Skin epidermis (tissue), 12 donors: ENCODE results near the gene PPME1.
"Not testable (repeated sequence)": the region's sequence is repeated elsewhere in the genome, so short reads cannot be mapped to it uniquely, and the experiment has no call there.

Source experiments
- H3K27ac ChIP-seq, 21 experiments: fragments of 200-600 bp; sonication (generic) in 11 of 21; one replicate each; pipeline ENCODE4 v1.5.0; 2020; ENCODE audit warnings: mild to moderate bottlenecking in 3 of 21, inconsistent platforms in 2 of 21, moderate library complexity in 2 of 21
- H3K4me3 ChIP-seq, 7 experiments: fragments of 200-600 bp; sonication (generic) in 2 of 7; one replicate each; pipeline ENCODE4 v1.5.0; 2020; ENCODE audit warnings: inconsistent platforms in 2 of 7, mild to moderate bottlenecking in 2 of 7, moderate library complexity in 1 of 7

The PPME1 gene, protein sequence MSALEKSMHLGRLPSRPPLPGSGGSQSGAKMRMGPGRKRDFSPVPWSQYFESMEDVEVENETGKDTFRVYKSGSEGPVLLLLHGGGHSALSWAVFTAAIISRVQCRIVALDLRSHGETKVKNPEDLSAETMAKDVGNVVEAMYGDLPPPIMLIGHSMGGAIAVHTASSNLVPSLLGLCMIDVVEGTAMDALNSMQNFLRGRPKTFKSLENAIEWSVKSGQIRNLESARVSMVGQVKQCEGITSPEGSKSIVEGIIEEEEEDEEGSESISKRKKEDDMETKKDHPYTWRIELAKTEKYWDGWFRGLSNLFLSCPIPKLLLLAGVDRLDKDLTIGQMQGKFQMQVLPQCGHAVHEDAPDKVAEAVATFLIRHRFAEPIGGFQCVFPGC

DNA sequence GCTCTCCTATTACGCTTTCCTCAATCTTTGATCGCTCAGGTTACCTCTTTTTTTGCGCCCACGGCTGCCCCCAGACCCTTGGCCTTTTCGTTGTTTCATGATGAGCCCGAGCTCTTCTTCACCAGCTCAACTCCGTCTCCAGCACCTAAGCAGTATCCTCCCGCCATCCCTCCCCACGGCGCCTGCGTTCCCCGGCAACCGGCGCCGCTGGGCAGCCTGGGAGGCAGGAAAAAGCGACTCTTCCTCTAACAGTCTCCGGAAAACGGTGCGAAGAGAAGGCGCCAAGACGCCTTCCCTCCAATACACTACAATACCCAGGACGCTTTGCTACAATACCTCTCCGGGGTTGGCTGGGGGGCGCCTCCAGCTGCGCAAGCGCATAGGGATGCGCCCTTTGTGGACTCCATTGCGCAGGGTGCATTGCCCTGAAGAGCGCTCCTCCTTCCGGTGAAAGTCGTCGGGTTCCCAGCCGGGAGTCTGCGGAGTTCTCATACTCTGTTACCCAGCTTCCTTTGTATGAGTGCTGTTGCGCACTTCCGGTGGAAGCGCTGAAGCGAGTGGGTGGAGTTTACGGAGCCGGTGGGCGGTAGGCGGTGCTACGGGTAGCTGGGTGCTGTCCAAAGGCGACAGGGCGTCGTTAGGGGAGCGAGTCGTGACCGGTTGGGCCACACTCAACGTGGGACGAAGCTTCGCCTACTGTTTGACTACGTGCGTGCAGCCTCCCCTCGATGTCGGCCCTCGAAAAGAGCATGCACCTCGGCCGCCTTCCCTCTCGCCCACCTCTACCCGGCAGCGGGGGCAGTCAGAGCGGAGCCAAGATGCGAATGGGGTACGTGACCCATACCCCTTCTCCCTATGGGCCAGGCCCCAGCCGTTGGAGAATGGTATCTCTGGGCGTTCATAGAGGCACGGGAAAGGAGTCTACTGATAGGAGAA lies at the start of gene PPME1, which contains the start of gene C2CD3:
Gene PPME1 (plus strand): TSS at position 596 of the 936 bp plus-strand sequence. CDS start 133 bp downstream, at position 729.
Gene C2CD3 (minus strand): TSS at position 309 of the 936 bp plus-strand sequence. CDS start 210 bp downstream, at position 99.
- Histone ChIP-seq H3K4me3 (peak within 1 kb of the TSS; percentile 60 to 76 (median 70)), H3K27ac (peak within 1 kb of the TSS; percentile 64 to 95 (median 89))

DNA sequence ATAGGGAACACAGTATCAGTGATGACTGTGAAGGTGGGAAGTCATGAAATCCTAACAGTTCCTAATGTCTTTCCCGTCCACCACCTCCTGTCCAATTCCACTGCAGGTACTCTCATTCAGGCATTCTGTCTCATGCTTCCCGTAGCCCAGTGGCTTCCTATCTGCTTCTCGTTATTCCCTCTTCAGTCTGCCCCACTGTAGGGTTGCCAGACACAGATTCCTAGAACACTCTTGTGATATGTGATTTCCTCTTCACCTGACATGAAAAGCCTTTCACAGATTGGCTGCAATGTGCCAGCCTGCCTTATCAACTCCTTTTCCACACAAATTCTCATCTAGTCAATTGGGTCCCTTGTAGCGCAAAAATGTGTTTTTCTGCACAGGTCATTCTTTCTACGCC lies 49.3 kb upstream of the PPME1 start:
- Histone ChIP-seq H3K27ac (no peak overlapping the region), H3K4me3 (no peak overlapping the region)

DNA sequence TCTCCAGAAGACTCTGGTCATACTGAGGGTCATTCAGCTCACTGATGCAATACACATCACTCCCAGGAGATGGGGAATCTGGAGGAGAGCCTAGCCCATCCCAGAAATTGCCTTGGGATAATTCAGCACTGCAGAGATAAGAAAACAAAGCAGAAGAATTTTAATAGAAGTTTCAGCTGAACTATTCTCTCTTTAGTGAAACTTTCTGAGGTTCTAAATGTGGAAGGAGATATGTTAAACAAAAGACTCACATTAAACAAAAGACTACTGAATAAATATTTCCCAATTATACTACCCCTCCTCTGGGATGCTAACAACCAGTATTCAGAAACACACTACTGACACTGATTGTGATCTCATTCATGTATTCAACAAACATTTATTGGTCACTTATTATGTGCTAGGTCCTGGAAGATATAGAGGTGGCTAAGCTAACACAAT lies 48.1 kb upstream of the PPME1 start:
- H3K4me3 ChIP-seq, result no peak overlapping the region

DNA sequence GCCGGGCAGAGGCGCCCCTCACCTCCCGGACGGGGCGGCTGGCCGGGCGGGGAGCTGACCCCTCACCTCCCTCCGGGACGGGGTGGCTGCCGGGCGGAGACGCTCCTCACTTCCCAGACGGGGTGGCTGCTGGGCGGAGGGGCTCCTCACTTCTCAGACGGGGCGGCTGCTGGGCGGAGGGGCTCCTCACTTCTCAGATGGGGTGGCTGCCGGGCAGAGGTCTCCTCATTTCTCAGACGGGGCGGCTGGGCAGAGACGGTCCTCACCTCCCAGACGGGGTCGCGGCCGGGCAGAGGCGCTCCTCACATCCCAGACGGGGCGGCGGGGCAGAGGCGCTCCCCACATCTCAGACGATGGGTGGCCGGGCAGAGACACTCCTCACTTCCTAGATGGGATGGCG lies 42.0 kb upstream of the PPME1 start:
- not testable (repeated sequence) for H3K27ac ChIP-seq, H3K4me3 ChIP-seq

More for the DNA sequence above, 48.1 kb upstream of the PPME1 start:
- H3K27ac ChIP-seq, result no peak overlapping the region

DNA sequence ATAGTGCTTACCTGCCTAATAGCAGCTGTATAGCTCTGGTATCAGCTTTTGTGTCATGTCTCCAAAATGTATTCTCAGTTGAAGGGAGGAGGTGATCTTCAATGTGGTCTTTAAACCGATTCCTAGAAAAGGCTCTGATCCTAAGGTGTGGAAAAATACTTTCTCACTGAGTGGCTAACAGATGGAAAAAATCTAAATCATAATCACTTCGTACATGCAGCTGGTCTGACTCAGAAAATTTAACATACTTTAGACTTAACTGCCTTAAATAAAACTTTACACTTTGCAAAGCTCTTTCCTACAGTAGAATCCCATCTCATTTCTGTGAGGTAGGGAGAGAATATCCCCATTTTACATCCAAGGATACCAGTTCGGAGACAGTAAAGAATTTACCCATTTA lies 38.3 kb upstream of the PPME1 start:
- no peak overlapping the region for H3K27ac ChIP-seq

DNA sequence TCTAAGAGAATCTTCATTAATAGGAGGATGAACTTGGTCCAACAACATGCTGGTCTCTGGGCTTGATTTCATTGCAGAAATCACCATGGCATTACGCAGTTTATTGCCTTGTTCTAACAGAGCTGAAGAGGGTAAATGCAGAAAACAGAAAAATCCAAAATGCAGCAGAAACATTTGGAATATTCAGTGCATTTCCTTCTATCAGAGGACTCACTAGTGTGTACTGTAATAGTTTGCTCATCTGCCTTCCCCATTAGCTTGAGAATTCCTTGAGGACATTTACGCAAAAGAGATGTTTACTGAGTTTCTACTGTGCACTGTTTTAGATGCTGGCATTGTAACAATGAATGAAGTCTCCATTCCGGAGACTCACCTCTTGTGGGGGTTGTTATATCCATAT lies 37.7 kb upstream of the PPME1 start:
- Histone ChIP-seq H3K4me3 (no peak overlapping the region), H3K27ac (no peak overlapping the region)

More for the DNA sequence above, 38.3 kb upstream of the PPME1 start:
- no peak overlapping the region for H3K4me3 ChIP-seq

DNA sequence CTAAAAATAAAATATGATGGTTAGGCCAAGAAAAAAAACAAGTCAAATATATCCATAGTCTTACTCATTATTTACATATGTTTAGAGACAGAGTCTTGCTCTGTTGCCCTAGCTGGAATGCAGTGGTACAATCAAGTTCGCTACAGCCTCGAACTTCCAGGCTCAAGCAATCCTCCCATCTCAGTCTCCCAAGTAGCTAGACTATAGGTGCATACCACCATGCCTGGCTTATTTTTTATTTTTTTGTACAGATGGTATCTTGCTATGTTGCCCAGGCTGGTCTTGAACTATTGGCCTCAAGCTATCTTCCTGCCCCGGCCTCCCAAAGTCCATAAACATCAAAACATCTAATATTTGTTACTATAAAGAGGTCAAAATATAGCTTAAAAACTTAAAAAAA lies 36.4 kb upstream of the PPME1 start:
- no peak overlapping the region for H3K27ac ChIP-seq

DNA sequence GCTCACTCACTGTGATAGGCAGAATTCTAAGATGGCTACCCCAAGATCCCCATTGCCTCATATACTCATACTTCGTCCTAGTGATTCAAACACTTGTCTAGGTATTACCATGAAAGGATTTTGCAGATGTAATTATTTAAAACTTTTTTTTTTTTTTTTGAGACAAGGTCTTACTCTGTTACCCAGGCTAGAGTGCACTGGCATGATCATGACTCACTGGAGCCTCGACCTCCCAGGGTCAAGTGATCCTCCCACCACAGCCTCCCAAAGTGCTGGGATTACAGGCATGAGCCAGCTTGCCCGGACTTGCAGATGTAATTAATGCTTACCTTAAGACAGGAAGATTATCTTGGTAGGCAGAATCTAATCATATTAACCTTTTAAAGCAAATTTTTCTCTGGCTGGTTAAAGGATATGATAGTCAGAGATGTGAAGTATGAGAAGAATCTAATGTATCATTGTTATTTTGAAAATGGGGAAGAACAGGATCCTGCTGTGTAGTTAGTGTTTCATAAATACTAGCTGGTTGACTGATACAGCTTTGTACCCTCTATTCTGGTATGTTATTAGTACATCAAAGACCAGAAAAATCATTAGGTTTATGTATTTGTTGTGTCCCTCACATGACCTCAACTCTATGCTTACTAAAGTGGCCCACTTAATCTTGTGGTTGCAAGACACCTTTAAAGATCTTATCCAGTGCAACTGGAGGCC lies 35.8 kb upstream of the PPME1 start:
- no peak overlapping the region for H3K4me3 ChIP-seq
- no peak overlapping the region for H3K27ac ChIP-seq

More for the DNA sequence above, 36.4 kb upstream of the PPME1 start:
- no peak overlapping the region for H3K4me3 ChIP-seq

DNA sequence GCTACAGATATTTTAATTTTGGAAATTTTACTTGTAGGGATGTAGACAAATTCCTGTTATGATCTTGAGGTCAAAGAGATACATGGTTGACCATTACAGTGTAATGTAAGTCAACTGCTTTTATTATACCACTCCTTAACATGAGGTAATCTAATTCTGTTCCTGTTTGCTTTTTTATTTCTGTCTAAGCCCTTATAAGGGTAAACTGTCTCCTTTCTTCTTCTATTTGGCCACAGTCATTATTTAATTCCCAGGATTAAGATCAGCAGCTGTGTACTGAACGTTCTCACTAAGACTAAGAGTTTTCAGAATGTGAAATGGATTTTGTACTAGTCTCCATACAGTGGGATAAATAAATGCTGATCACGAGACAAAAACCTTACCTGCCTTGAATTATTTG lies 33.1 kb upstream of the PPME1 start:
- Histone ChIP-seq H3K27ac (peak overlapping the region in 6 of 21 experiments; percentile 33 to 64 (median 53)), H3K4me3 (no peak overlapping the region)

DNA sequence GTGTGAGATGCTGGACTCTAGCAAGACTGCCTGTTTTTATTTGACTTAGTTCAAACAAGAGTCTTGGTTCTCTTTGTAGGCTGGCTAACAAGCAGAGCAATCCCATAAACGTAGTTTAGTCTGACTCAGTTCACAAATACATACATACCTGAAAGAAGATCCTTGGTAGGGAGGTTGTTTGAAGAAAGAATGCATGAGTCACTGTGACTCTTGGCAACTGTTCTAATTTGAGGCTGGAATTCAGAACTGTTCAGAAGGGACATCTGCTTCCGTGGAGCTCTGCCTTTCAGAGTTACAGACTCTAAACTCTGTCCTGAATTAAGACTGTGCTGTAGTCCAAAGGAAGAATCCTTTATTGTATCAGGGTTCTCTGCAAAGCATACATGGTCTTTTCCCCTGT lies 32.5 kb upstream of the PPME1 start:
- H3K27ac ChIP-seq, result peak overlapping the region in 8 of 21 experiments; percentile 19 to 64 (median 53)
- H3K4me3 ChIP-seq, result no peak overlapping the region

DNA sequence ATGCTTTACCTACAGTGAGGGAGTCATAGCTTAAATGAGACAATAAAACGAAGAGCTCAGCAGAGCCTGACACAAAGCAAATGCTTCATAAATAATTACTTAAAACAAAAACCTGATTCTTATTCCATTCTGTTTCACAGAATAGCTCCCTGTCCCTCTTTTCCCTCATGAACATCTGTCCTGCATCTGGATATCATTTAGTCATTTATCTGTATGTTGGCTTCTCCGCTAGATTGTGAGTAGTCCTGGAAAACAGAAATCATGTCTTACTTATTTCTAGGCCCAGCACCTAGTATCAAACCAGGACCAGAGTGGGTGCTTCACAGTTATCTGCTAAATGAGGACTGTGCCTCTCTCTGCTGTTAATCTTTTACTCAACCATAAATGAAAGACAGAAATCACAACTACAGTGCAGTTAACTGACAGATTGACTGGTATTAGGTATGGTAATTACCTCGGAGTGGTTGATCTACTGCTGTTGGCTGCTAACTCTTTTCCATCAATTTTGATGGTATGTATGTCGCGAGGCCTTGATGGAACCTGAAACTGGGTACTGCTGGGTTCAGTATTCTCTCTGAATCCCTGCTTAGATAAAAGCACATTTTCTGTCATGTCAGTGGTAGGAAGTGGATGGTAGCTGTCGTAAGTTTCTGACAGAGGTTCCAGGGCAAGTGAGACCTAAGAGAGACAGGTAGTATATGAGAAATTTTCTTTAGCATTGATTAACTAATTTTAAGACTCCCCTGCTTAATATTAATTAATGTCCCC lies 31.8 kb upstream of the PPME1 start:
- peak overlapping the region in 7 of 21 experiments; percentile 0 to 59 (median 33) for H3K27ac ChIP-seq
- H3K4me3 ChIP-seq, result no peak overlapping the region

DNA sequence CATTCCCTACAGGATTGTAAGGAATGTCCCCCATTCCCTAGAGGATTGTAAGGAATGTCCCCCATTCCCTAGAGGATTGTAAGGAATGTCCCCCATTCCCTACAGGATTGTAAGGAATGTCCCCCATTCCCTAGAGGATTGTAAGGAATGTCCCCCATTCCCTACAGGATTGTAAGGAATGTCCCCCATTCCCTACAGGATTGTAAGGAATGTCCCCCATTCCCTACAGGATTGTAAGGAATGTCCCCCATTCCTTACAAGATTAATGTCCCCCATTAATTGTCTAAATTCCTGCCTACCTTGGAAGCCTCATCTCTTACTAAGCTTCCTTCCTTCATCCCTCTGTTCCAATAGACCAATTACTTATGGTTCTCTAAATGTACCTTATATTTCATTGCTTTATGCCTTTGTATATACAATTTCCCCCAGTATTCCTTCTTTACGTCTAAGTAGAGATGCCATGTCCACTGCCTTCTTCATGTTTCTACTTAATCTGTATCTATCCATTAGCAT lies 31.1 kb upstream of the PPME1 start:
- peak overlapping the region in 4 of 21 experiments; percentile 4 to 53 (median 26) for H3K27ac ChIP-seq
- H3K4me3 ChIP-seq, result not testable (repeated sequence)

DNA sequence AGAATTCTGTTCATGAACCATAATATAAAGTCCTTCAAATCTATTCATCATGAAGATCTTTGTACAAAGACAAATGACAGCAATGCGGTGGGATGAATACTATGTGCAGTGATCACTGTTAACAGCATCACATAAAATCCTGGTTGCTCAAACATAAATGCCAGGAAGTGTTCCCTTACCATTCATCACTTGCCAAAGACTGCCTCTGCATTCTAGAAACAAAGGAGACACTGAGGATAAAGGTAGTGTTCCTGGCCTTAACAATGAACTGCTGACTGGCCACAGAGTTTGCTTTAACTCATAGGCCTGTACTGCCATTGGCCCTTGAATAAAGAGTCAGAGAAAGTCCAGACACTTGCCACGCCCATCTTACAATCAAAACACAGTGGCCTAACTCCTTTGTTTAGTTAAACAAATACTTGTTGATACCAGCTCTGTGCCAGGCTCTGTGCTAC lies 29.8 kb upstream of the PPME1 start:
- no peak overlapping the region for H3K4me3 ChIP-seq
- peak overlapping the region in 2 of 21 experiments; percentile 9 to 10 for H3K27ac ChIP-seq

DNA sequence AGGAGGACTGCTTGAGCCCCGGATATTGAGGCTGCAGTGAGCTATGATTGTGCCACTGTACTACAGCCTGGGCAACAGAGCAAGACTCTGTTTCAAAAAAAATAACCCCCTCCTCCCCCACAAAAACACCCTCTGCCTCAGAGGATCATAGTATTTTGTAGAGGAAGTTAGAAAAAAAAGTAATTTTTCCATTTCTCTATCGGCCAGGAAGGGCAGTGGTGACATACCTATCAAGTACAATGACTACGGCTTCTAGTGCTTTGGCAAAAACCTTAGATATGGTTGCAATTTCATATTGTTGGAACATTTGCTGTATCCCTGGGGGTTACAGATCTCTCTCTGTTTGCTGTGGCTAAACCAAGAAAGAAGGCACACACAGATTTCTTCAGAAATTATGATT lies 29.2 kb upstream of the PPME1 start:
- Histone ChIP-seq H3K27ac (no peak overlapping the region), H3K4me3 (no peak overlapping the region)

DNA sequence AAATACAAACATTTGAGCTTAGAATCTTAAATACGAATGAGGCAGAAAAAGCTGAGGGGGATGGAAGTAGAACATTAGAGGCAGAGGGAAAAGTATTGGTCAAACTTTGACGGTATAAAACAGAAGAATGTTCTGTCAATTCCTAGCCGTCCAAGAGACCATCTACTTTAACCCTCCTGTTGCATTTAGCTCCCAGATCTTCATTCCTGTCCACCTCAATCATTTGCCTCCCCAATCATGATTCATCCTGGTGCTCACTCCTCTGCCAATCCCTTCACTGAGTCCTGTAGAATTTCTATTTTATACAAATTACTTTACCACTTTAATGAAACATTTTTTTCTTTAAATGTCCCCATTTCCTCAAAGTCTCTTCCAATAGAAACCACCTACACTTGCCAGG lies 28.5 kb upstream of the PPME1 start:
- no peak overlapping the region for H3K4me3 ChIP-seq
- no peak overlapping the region for H3K27ac ChIP-seq

DNA sequence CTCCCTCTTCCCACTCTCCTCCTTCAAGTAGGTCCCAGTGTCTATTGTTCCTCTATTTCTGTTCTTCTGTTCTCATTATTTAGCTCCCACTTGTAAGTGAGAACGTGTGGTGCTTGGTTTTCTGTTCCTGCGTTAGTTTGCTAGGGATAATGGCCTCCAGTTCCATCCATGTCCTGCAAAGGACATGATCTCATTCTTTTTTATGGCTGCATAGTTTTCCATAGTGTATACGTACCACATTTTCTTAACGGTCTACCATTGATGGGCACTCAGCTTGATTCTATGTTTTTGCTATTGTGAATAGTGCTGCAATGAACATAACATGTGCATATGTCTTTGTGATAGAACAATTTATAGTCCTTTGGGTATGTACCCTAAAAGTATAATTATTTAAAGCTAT lies 26.5 kb upstream of the PPME1 start:
- no peak overlapping the region for H3K27ac ChIP-seq
- no peak overlapping the region for H3K4me3 ChIP-seq

DNA sequence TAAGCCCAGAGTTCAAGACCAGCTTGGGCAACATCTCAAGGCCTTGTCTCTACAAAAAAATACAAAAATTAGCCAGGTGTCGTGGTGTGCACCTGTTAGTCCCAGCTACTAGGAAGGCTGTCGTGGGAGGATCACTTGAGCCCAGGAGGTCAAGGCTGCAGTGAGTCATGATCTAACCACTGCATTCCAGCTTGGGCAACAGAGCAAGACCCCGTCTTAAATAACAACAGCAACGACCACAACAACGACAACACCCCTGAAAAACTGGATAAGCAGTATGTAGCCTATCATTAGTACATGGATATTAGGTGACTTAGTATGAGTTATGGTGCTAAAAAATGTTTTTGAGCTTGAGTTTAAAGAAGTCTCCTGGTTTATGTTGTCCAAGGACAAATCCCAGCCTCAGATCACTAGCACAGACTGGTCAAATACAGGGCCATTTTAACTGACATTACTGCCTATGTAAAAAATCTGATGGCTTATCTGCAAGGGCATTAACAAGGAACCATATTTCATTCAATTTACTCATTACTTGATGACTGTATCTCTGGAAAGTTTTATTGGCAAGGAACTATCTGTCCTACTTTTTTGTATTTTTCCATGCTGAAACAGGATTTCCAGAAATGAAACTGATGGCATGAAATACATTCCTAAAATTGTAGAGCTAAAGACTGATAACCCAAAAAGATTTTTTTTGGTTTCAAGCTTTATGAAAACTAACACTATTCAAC lies 23.7 kb upstream of the PPME1 start:
- Histone ChIP-seq H3K4me3 (no peak overlapping the region), H3K27ac (no peak overlapping the region)

DNA sequence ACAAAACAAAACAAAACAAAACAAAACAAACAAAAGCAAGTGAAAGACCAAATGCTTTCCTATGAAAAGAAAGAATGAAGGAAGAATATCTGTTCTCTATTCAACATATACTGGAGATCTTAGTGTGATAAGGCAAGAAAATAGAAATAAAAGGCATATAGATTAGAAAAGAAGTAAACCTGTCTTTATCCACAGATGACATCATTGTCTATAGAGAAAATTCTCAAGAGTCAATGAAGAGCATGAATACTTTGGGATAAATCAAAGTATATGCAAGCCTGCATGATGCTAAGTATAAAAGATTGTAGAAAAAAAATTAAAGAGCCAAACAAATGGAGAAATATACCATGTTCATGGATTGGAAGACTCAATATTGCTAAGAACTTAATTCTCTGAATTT lies 17.9 kb upstream of the PPME1 start:
- H3K27ac ChIP-seq, result no peak overlapping the region

More for the DNA sequence above, 17.9 kb upstream of the PPME1 start:
- no peak overlapping the region for H3K4me3 ChIP-seq
